LHCN-M2 (cell line): ENCODE measurements around the gene HLA-DQB1. TPM values are rescaled to one million over a fixed set of nuclear protein-coding genes. Genes with fewer than 3 reads are reported as not detected.
A peak's percentile ranks its signal among the peaks of the same experiment; 100 is the strongest.
"Not testable (repeated sequence)": the region's sequence is repeated elsewhere in the genome, so short reads cannot be mapped to it uniquely, and the experiment has no call there.

Experiments
- DNase-seq: peaks from one replicate; pipeline ENCODE4 v3.0.0-alpha.2; 2012; ENCODE audit warnings: low read depth
- polyA plus RNA-seq: library from polyadenylated mRNA; unstranded; fragments of >200 nt; gene quantifications from one replicate; pipeline ENCODE4 v1.2.1, GENCODE V29; 2012; ENCODE audit warnings: missing spikeins
- total RNA-seq: library from RNA; depleted of rRNA; stranded (reverse); fragments of >200 nt; gene quantifications from 2 replicates; pipeline ENCODE4 v1.2.3, GENCODE V29; 2014; rRNA removed

Gene HLA-DQB1
- total RNA-seq: not detected in 2 replicates
- not detected for polyA plus RNA-seq

DNA sequence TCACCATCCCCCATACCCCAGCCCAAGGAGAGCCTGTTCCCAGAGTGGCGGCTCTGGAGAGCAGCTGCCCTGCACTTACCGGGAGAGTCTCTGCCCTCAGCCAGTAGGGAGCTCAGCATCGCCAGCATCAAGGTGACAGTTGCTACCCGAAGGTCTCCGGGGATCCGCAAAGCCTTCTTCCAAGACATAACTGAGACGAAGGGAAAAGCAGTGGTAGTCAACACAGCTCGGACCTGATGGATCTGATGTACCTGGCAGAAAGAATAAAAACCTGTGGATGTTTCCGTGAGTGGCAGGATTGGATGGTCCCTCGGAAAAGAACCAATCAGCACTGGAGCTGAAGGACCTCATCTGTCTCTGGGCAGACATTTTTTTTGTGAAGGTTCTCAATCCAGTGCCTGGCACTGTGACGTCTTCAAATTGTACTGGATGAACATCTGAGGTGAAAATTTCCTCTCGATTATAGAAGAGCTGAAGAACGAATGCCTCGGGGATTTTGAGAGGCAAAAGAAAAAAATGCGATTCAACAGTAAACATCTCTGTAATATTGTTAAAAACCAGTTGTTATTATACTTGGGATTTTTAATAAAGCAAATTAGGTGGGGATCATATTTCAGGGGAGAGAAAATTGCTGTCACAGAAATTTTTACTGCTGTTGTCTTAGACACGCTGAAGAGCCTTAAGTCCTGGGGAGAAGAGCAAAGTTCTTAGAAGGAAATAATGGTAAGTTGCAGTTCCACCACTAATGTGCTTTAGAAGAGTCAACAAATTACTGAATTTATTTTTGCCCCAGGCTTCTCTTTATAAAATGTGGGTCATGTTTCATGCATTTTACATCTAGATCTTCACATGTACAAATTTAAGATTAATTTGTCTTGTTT, at the start of gene HLA-DQB1:
Gene HLA-DQB1, minus strand, starts transcription at position 238 of the 881 bp plus-strand sequence. Its CDS starts 50 bp downstream, at position 188.
- peak; percentile 2 for DNase-seq

DNA sequence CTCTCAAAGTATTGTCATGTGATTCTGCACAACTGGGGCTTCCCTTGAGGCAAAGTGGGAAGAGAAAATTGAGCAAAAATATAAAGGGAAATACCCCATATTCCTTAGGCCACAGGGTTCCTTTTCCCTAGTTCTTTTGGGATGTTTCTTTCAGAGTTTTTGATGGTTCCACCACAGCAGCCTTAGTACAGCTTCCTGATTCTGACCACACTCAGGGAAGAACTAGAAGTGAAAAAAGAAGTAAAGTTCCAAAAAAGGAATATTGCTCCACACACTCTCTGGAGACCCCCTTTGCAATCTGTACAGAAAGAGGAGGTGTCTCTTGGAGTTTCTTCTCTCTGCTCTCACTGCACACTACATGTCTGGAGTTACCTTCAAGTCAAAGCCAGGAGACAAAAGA, 46.8 kb upstream of the HLA-DQB1 start:
- DNase-seq: no peak

DNA sequence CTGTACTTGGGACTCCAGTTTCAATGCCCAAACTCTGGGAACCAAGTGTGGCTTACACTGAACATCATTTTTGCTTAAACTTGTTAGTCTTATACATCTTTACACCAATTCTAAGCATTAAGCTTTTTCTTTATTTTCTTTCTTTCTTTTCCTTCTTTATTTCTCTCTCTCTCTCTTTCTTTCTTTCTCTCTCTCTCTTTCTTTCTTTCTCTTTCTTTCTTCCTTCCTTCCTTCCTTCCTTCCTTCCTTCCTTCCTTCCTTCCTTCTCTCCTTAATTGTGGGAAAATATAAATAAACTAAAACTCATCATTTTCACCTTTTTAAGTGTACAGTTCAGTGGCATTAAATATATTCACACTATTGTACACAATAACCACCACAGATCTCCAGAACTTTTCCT, 43.2 kb upstream of the HLA-DQB1 start:
- no peak for DNase-seq

DNA sequence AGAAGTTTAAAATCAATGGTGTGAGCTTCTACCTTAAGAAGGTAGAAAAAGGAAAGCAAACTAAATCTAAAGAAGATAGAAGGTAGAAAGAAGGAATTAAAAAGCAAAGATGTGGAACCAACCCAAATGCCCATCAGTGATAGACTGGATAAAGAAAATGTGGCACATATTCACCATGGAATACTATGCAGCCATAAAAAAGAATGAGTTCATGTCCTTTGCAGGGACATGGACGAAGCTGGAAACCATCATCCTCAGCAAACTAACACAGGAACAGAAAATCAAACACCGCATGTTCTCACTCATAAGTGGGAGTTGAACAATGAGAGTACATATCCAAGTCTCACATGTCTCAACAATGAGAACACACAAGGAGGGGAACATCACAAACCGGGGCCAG, 38.7 kb upstream of the HLA-DQB1 start:
- DNase-seq: not testable (repeated sequence)

DNA sequence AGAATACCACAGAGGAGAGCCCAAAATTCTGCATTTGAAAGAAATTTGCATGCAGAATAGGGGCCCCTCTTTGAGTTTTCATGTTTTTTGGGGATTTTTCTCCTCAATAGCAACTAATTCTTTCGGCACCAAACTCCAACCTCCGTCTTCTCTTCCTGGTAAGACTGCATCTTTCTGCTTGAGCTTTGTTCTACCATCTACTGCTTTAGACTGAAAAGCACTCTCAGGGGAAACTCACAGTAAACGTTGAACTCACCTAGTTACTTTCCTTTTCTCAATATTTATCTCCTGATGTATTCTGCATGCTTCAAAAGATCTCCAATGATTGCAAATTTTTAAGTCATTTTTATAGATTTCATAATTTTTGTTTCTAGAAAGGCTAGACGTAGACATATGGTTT, 36.9 kb upstream of the HLA-DQB1 start:
- DNase-seq: no peak

DNA sequence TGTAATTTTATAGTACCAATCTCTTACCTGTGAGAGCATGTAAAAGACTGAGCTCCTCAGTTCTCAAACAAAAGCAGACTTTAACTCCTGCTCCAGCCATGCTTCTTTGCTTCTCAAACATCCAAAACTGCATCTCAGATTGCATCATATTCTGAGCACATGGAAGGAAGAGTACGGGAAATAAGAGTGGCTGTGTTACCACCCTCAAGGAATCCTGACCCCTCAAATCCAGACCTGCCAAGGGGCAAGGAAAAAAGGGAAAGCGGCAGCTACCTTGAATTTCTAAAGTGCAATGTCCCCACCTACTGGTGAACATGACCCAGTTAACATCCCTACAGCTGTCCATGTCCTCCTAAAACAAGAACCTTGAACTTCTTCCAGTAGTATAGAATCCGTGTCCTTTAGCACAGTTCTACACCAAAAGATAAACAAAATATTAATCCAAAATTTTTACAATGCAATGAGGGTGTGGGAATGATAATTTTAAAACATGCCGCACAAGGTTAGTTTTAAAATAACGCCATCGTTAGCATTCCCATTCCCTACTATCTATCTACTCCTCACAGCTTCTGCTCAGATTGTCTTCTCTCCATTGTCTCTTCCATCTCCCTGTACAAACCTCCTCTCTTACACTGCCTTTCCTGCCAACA, 34.1 kb upstream of the HLA-DQB1 start:
- DNase-seq: peak; percentile 49

DNA sequence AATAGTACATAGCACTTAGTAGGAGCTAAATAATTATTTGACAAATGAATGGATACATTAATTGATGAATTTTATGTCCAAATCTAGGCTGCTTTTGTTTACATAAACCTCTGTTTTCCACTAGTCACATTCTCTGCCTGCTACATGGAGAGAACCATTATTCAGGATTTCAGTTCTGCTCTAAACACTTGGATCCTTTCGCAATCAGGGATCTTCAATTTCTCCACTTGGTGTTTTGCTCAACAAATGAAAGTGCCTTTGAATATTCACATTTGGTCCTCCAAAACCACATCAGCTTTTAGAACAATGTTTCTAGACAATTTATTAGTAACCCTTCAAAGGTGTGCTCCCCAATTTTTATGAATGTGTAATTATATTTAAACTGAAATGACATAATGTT, 30.6 kb upstream of the HLA-DQB1 start:
- DNase-seq: no peak

DNA sequence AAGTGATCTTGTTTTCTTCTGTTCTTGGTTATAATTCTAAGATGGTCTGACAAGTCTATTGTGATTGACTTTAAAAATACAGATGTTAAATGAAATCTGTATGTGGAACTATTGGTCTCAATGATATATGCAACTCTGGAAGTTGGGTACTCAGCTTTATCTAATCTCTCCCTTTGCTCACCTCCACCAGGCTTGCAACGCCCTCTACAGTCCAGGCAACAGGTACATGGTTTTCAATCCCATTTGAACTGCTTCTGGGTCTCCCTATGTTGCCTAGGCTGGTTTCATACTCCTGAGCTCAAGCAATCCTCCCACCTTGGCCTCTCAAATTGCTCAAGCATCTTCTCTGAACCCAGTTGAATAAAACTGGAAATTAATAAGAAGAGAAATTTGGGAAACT, 25.6 kb upstream of the HLA-DQB1 start:
- no peak for DNase-seq

DNA sequence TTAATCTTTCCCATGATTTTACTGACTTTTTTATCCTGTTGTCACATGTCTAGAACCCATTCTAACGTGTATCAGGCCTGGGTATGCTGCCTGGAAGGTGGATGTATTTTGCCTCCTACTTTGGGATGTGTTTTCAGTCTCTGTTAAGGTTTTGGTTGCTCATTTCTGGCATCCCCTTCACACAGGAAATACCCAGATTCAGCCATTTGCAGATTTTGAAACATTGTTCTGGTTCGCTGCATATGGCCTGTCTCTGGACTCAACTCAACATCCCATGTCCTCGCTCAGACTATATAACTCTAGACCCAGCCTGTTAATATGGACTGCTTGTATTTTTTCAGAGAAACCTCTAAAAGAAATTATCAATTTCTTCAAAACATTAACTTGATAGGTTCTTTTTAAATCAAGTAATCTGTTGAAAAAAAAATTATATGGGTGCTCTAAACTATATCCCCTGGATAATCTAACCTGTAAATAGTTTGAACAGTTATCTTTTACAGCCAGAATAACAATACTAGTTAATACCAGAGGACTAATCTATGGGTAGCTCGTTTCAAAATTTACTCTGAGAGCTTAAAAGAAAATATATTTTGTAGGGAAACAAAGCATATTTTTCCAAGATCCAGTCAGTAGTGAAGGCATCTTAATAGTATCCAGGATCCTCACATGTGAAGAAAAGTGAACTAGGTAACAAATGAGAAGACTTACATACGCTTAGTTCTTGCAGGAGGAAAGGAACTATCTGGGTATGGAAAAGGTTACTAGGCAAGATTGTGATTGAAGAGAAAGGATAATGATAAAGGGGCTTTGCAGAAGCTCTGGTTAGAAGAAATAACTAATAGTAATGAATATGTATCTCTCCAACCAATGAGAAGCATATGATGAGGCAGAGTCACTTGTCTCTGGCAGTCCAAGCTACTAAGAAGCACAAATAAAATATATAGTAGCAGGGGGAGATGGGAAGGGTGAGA, 23.4 kb upstream of the HLA-DQB1 start:
- no peak for DNase-seq

DNA sequence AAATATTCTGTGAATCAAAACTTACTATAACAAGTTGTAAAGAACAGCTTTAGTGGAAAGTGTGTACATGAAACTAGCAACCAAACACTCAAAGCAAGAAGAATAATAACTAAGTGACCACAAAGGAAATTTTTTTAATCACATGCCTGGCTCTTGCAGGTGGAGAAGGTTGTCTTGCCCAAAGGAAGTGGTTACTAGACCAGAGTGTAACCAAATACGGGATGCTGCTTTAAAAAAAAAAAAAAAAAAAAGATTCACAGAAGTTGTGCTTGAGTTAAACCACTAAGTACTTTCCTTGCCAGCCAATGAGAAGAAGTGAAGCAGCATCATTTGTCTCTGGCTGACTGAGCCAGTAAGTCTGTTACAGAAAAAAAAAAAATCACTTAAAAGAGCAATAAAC, 19.1 kb upstream of the HLA-DQB1 start:
- peak; percentile 11 for DNase-seq

DNA sequence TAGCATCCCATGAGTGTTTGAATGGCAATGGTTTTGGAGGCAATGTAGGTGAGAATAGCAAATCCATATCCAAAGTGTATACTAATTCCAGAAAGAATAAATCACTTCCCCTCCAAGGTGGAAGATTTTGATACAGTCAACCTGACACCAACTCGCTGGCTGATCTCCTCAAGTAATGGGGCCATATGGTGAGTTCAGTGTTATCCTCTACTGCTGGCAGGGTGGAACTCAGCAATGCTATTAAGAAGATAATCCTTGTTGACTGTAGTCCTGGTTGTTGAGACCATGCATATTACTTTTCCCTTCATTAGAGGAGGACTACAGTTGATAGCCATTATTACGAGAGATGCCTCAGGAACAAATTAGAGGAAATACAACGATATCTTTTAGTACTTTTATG, 17.8 kb upstream of the HLA-DQB1 start:
- no peak for DNase-seq

DNA sequence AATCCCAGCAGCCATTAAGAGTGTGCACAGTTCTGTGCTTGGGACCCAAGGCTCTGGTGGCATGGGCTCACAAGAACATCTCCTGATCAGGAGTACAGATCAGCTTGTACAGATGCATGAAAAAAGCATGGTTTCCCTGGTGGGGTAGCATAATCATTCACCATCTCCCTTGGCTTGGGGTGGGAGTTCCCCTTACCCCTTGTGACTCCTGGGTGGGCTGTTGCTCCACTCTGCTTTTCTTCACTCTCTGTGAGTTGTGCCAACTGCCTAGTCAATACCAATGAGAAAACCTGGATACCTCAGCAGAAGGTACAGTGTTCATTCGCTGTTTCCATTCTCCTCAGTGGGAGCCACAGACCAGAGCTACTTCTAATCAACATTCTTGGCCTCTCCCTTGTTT, 13.6 kb upstream of the HLA-DQB1 start:
- DNase-seq: no peak

DNA sequence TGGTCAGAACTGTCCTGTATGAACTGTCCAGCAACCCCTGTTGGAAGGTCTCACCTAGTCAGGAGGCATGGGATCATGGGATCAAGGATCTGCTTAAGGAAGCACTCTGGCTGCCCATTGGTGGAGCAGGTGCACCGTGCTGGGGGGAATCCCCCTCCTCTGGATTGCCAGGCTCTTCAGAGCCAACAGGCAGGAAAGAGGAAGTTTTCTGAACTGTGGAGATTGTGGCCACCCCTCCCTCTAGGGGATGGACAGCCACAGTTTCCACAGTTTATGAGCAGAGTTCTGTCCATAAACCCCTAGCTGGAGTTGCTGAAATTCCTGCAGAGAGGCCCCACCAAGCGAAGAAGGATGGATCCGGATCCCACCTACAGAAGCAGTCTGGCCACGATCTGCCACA, 13.0 kb upstream of the HLA-DQB1 start:
- DNase-seq: no peak

DNA sequence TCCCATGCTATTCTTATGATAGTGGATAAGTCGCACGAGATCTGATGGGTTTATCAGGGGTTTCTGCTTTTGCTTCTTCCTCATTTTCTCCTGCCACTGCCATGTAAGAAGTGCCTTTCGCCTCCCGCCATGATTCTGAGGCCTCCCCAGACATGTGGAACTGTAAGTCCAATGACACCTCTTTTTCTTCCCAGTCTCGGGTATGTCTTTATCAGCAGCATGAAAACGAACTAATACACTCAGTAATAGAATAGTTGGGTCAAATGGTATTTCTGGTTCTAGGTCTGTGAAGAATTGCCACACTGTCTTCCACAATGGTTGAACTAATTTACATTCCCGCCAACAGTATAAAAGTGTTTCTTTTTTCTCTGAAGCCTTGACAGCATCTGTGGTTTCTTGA, 7.7 kb upstream of the HLA-DQB1 start:
- not testable (repeated sequence) for DNase-seq

DNA sequence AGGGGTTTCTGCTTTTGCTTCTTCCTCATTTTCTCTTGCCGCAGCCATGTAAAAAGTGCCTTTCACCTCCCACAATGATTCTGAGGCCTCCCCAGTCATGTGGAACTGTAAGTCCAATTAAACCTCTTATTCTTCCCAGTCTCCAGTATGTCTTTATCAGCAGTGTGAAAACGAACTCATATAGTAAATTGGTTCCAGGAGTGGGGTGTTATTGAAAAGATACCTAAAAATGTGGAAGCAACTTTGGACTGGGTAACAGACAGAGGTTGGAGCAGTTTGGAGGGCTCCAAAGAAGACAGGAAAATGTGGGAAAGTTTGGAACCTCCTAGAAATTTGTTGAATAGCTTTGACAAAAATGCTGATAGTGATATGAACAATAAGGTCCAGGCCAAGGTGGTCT, 5.5 kb upstream of the HLA-DQB1 start:
- not testable (repeated sequence) for DNase-seq

DNA sequence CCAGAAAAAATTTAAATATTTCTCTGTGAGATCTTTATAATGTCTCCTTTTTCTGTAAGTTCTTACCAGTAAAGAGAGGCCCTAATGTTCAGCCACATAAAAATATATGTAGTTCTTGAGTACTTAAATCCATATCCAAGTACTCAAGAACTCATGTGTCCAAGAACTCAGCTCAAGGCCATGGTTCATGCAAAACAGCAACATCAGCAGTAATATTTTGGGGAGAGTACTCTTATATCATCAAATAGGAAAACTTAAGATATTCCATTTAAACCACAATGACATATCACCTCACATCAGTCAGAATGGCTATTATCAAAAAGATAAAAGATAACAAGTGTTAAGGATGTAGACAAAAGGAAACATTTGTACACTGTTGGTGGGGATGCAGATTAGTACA, 3.4 kb upstream of the HLA-DQB1 start:
- no peak for DNase-seq

DNA sequence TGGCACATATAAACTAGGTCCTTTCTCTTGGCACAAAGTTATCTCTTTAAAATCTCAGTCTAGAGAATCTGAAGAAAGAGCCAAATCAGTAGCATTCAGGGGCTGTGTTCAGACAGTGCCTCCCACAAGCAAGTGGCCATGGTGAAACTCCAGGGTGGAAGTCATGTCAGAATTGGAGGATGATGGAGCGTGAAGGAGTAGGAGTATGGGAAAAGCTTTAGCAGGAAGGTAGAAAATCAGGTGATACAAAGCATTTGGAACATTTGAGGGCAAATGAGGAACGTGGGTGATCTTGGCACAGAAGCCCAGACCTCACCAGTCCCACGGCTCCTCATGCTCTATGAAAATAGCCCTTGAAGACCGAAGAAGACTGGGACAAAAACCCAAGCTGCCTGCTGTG, 2.8 kb upstream of the HLA-DQB1 start:
- DNase-seq: no peak

DNA sequence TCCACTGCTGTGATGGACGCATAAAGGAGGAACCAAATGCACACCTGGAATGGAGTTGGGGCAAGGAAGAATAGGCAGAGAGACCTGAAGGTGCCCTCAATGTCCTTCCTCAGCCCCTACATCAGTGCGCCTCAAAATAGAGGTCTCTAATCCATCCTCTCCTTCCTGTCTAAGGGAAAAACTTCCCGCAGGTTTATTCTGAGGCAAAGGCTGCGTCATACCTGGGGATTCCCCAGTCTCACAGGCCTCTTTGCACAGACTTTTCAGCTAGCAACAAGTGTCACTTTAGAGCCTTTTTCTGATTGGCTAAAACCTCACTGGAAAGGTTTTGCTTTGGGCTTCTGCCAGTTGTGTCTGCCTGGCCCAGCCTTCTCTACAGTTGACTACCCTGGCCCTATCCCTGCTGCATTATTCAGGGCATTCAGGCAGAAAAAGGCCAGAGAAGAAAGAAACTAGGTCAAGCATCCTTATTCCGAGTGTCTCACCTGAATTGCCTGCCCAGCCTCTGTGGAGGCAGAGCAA, 1.8 kb upstream of the HLA-DQB1 start:
- DNase-seq: no peak

DNA sequence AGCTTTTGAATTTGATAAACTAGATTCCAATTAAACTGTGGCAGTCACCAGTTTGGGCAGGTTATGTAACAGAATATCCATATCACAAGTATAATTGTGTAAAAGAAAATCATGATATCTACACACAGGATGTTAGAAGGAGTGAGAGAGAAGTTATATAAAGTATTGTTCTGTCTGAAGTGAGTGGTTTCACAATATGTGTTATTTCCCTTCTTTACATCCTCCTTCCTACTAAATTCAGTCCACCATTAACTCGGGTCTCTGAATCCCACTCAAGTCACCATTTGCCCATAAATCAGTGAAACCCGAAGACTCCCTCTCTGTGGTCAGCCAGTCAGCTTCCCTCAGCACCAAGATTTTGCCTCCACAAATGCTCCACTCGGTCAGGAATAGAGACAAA, 796 bp downstream of the HLA-DQB1 start:
- DNase-seq: no peak

DNA sequence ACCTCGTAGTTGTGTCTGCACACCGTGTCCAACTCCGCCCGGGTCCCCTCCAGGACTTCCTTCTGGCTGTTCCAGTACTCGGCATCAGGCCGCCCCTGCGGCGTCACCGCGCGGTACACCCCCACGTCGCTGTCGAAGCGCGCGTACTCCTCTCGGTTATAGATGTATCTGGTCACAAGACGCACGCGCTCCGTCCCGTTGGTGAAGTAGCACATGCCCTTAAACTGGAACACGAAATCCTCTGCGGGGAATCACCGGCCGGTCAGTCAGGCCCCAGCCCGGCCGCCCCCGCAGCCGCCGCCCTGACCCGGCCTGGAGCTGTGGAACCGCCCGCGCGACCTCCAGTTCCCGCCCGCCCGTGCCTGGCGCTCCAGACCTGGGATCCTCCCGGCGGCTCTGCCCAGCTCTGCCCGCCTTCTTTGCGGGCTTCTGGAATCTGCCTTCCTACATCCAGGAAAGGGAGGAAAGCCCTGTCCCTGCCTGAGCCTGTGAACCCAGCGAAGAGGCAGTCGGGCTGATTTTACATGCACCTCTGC, 1.6 kb downstream of the HLA-DQB1 start:
- DNase-seq: no peak

DNA sequence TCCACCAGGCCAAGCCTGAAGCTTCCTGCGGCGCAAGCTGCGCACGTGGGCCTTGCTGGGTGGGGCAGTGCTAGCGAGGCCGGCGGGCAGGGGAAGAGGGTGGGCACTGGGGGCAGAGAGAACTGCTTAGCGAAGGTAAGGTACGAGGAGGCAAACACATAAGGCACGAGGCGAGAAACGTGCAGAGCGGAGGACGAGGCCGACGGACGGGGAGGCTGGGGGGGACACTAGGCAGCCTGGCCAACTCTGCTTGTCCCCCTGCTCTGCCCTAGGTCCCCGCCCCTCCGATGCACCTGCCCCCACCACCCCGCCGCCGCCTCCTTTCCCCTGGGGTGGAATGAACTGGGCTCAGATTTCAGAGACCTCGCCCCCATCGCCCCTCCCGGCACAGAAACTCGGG, 2.1 kb downstream of the HLA-DQB1 start:
- no peak for DNase-seq
